ENCODE data around the gene DGLUCY.

DNA sequence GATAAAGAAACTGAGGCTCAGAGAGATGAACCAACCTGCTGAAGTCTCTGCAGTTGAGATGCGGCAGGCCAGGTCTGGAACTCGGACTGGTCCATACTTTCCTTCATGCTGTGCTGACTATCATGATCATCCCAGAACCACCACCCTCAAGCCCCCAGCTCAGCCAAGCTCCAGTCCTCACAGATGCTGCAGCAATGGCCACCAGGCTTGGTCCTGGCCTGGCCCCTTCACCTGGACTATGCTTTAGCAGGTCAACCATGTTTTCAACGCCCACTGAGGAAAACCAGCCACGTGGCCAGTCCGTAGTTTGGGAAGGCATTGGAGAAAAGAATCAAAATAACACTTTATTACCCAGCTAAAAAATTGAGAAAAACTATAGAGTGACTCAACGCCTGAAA is 129.2 kb downstream of the DGLUCY start:
- TF ChIP-seq ZNF565 (CRISPR knock-in tag; conservative IDR thresholded peaks at IDR 0.05; ENCODE audit: low read depth), result no peak
- TF ChIP-seq, protein P1, sequence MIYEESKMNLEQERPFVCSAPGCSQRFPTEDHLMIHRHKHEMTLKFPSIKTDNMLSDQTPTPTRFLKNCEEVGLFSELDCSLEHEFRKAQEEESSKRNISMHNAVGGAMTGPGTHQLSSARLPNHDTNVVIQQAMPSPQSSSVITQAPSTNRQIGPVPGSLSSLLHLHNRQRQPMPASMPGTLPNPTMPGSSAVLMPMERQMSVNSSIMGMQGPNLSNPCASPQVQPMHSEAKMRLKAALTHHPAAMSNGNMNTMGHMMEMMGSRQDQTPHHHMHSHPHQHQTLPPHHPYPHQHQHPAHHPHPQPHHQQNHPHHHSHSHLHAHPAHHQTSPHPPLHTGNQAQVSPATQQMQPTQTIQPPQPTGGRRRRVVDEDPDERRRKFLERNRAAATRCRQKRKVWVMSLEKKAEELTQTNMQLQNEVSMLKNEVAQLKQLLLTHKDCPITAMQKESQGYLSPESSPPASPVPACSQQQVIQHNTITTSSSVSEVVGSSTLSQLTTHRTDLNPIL (CRISPR knock-in tag; IDR thresholded peaks at IDR 0.05; ENCODE audit: low read depth), result no peak
- no peak for TF ChIP-seq ARNTL (CRISPR knock-in tag; IDR thresholded peaks at IDR 0.05; ENCODE audit: borderline replicate concordance, low read depth)
- TF ChIP-seq, protein P2, sequence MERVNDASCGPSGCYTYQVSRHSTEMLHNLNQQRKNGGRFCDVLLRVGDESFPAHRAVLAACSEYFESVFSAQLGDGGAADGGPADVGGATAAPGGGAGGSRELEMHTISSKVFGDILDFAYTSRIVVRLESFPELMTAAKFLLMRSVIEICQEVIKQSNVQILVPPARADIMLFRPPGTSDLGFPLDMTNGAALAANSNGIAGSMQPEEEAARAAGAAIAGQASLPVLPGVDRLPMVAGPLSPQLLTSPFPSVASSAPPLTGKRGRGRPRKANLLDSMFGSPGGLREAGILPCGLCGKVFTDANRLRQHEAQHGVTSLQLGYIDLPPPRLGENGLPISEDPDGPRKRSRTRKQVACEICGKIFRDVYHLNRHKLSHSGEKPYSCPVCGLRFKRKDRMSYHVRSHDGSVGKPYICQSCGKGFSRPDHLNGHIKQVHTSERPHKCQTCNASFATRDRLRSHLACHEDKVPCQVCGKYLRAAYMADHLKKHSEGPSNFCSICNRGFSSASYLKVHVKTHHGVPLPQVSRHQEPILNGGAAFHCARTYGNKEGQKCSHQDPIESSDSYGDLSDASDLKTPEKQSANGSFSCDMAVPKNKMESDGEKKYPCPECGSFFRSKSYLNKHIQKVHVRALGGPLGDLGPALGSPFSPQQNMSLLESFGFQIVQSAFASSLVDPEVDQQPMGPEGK (CRISPR knock-in tag; IDR thresholded peaks at IDR 0.05; ENCODE audit: borderline replicate concordance), result no peak
- TF ChIP-seq, protein P3, sequence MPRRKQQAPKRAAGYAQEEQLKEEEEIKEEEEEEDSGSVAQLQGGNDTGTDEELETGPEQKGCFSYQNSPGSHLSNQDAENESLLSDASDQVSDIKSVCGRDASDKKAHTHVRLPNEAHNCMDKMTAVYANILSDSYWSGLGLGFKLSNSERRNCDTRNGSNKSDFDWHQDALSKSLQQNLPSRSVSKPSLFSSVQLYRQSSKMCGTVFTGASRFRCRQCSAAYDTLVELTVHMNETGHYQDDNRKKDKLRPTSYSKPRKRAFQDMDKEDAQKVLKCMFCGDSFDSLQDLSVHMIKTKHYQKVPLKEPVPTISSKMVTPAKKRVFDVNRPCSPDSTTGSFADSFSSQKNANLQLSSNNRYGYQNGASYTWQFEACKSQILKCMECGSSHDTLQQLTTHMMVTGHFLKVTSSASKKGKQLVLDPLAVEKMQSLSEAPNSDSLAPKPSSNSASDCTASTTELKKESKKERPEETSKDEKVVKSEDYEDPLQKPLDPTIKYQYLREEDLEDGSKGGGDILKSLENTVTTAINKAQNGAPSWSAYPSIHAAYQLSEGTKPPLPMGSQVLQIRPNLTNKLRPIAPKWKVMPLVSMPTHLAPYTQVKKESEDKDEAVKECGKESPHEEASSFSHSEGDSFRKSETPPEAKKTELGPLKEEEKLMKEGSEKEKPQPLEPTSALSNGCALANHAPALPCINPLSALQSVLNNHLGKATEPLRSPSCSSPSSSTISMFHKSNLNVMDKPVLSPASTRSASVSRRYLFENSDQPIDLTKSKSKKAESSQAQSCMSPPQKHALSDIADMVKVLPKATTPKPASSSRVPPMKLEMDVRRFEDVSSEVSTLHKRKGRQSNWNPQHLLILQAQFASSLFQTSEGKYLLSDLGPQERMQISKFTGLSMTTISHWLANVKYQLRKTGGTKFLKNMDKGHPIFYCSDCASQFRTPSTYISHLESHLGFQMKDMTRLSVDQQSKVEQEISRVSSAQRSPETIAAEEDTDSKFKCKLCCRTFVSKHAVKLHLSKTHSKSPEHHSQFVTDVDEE (CRISPR knock-in tag; IDR thresholded peaks at IDR 0.05), result no peak
- no peak for TF ChIP-seq CSDC2 (CRISPR knock-in tag; IDR thresholded peaks at IDR 0.05)
- TF ChIP-seq ZC3H10 (CRISPR knock-in tag; IDR thresholded peaks at IDR 0.05), result no peak
- TF ChIP-seq TCF4 (CRISPR knock-in tag; IDR thresholded peaks at IDR 0.05; ENCODE audit: borderline replicate concordance), result no peak
- TF ChIP-seq, protein P4, sequence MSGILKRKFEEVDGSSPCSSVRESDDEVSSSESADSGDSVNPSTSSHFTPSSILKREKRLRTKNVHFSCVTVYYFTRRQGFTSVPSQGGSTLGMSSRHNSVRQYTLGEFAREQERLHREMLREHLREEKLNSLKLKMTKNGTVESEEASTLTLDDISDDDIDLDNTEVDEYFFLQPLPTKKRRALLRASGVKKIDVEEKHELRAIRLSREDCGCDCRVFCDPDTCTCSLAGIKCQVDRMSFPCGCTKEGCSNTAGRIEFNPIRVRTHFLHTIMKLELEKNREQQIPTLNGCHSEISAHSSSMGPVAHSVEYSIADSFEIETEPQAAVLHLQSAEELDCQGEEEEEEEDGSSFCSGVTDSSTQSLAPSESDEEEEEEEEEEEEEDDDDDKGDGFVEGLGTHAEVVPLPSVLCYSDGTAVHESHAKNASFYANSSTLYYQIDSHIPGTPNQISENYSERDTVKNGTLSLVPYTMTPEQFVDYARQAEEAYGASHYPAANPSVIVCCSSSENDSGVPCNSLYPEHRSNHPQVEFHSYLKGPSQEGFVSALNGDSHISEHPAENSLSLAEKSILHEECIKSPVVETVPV (CRISPR knock-in tag; IDR thresholded peaks at IDR 0.05), result no peak
- TF ChIP-seq ZFP30 (CRISPR knock-in tag; IDR thresholded peaks at IDR 0.05), result no peak
- no peak for TF ChIP-seq TOX (CRISPR knock-in tag; IDR thresholded peaks at IDR 0.05; ENCODE audit: borderline replicate concordance)
- no peak for TF ChIP-seq RARB (CRISPR knock-in tag; IDR thresholded peaks at IDR 0.05)
- no peak for TF ChIP-seq SNAI2 (CRISPR knock-in tag; IDR thresholded peaks at IDR 0.05)
- TF ChIP-seq PPARA (CRISPR knock-in tag; IDR thresholded peaks at IDR 0.05; ENCODE audit: borderline replicate concordance), result no peak

Data from SK-N-SH treated with all-trans-retinoic acid at 6 μM for 48 hours (cell line).